Activated CD4-positive, alpha-beta T cell treated with anti-CD3 and anti-CD28 coated beads for 48 hours (primary cell): Measurements from ENCODE around the gene ZNF384.

Experiments used
- DNase-seq: peaks from one replicate; pipeline ENCODE4 v3.0.0-alpha.2; 2020

Gene ZNF384

DNA sequence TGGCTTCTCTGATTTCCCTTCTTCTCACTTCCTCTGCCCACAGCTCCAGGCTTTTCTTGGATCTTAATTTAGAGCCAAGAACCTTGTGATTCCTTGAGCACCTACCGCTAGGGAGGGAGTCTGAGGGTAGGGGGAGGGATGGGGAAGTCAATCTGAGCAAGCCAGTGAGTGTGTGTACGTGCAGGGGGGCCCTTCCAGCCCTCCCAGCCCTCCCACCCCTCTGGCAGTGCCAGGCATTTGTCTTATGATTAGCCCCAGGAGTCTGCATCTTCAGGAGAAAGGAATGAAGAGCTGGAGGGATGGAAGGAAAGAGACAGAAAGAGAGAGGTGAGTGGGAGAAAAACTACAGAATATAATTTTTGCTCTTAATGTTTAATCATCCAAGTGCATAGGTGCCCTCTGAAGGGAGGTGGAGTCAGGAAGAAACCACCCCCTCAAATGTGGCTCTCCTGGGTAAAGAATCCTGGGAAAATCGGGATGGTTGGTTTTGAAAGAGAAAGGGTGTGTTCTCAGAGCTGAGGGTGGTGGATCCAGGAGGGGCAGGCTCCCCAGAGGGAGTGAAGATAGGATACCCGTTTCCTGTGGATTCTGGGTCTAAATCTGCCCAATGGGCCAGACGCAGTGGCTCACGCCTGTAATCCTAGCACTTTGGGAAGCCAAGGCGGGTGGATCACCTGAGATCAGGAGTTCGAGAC is 9.3 kb upstream of the ZNF384 start:
- DNase-seq, result no peak

GRCh38 chr12:6697584-6698351 is 8.6 kb upstream of the ZNF384 start:
- peak; percentile 27 for DNase-seq

DNA sequence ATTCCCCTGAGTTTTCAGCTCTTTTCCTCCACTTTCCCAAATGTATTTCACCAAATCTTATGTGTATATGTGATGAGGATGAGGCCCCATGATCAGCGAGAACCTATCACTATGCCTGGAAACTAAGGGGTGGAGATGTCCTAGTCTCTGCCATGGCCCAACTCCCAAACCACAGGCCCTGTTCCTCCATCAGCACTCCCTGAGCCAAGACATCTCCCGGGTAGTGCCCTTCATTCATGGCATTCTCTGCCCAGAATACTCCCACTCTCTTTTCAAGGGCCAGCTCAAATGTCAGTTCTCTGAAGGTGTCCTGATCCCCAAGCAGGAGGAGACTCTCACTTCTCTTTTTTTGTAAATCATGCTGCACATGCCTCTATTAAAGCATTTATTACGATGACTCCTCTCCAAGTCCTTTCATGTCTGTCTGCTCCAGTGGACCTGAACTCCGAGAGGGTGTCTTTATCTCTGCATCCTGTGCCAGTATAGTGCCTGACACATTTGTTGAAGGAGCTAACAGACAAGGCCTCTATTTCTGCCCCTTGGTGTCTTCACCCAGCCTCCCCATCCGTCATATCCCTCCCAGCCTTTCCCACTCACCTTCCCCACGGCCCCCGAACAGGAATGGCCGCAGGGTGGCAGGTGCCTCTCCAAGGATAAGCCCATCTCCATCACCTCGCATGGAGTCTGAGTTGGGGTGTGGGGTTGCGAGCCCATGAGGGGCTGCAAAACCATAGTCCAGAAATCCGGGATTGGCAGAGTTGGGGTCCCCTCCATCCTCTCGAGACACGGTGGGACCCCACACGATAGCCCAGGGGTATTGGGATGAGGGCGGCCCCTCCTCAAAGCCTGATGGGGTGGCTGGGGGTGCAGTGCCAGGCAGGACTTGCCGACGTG is 7.8 kb upstream of the ZNF384 start:
- DNase-seq, result no peak

GRCh38 chr12:6695313-6696045 is 6.3 kb upstream of the ZNF384 start:
- no peak for DNase-seq

- DNase-seq, result no peak
These were observed 5.5 kb upstream of the ZNF384 start for GRCh38 chr12:6694701-6695100.

DNA sequence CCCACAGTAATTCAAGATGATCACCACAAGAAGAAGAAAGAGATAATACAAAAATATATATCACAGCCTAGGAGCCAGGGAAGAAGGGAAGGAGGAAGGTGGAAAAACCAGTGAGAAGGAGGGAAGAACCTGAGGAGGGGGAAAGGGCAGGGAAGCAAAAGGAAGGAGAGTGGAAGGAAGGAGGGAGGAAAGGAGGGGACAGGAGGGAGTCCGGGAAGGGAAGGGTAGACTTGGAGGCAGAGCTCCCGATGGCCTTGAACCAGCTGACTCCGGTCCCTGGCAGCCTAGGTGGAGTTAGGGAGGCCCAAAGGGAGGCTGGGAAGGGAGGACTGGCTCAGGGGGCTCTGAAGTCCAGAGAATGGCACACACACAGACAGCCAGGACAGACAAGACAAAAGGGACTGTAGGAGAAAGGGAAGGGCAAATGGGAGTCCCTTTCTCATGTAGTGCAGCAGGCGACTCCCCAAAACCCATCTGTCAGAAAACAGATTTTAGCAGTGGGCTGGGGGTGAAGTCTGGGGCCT is 4.7 kb upstream of the ZNF384 start:
- no peak for DNase-seq

GRCh38 chr12:6692888-6693287 is 3.7 kb upstream of the ZNF384 start:
- DNase-seq, result no peak

GRCh38 chr12:6691473-6691872 is 2.3 kb upstream of the ZNF384 start:
- no peak for DNase-seq

GRCh38 chr12:6688543-6688998 is 604 bp downstream of the ZNF384 start:
- peak; percentile 53 for DNase-seq

DNA sequence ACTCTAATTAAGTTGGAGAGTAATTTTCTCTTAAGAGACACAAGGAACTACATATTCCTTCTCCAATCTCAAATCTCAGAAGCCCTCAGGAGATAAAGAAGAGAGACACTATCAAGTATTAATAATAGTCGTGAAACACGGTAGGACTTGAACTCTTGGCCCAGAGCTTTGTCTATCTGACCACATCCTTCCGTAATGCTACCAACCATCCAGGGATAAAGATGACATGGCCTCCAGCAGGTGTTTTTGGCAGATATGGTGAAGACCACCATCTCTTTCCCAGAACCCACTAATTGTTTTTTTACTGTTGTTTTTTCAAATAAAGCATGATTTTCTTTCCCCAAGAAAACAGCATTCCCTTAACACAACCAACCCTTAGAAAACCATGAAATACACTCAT is 3.4 kb downstream of the ZNF384 start:
- DNase-seq, result no peak

DNA sequence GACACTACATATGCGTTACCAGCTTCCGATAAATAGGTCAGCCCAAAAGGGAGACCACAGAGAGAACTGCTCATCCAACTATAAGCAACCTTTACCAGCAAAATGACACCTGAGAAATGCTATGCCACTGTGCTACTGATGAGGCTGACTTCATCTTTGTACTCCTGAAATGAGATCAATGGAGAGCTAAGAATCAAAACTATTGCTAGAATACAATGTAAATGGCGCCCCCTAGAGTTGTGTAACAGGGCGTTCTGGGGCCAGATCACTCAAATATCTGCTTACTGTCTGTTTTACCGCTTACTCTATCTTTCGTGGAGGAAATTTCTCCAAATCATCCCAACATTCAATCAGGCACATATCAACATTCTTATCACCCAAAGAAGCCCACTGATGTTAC is 4.6 kb downstream of the ZNF384 start:
- DNase-seq, result peak; percentile 67

- DNase-seq, result no peak
These were observed 12.2 kb downstream of the ZNF384 start for GRCh38 chr12:6676962-6677361.

DNA sequence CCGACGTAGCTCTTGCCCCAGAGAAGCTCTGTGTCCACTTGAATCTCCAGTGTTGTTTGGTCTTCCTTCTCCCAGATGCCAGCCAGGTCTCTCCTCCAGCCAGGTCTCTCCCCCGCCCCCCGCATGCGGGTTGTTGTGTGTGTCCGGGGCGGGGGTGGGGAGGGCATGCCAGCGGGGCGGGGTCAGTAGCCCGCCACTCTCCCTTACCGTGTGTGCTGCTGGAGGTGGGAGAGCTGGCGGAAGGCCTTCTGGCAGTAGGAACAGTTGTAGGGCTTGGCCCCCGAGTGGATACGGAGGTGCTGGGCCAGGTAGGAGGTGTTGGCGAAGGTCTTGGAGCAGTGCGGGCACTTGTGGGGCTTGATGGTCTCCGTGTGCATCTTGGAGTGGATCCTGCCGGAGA is 17.0 kb downstream of the ZNF384 start:
- no peak for DNase-seq

- no peak for DNase-seq
These were observed 21.5 kb downstream of the ZNF384 start for GRCh38 chr12:6667559-6668210.

DNA sequence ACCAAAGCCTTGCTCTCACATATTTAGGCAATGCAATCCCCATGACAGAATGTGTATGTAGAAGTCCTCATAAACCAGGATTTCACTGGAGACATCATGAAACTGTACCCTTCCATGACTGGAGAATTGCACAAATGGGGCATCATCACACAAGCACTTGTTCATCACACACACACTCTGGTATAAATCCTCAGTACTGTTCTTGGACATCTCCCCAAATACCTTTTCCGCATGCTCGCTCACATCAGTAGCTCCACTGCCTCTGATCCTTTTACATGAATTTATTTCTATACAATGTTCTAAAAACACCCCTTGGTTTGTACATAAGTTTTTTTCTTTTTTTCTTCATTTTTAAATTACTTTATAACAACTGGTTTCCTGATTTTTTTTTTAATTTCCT is 23.0 kb downstream of the ZNF384 start:
- no peak for DNase-seq

- no peak for DNase-seq
These were observed 24.3 kb downstream of the ZNF384 start for GRCh38 chr12:6664902-6665301.

- DNase-seq, result peak; percentile 96
These were observed 26.1 kb downstream of the ZNF384 start, which contains the start of gene ING4 for GRCh38 chr12:6662906-6663742. TSS of gene ING4 (minus strand) at chr12:6663119. CDS start at chr12:6663101, 18 bp downstream.

DNA sequence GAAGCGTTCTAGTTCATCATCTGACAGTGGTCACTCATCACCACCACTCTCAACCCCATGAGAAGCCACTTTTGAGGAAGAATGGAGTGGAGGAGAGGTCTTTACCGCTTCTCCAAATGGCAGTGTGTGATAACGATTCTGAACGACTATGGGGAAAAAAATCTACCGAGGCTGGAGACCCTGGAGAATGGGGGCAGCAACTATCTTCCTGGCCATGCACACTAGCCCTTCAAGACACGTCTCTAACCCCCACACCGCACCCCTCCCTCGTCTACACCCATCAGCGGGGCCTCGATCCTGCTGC is 26.6 kb downstream of the ZNF384 start:
- no peak for DNase-seq

- no peak for DNase-seq
These were observed 35.2 kb downstream of the ZNF384 start for GRCh38 chr12:6653987-6654386.

GRCh38 chr12:6653342-6653741 is 35.8 kb downstream of the ZNF384 start:
- DNase-seq, result no peak

DNA sequence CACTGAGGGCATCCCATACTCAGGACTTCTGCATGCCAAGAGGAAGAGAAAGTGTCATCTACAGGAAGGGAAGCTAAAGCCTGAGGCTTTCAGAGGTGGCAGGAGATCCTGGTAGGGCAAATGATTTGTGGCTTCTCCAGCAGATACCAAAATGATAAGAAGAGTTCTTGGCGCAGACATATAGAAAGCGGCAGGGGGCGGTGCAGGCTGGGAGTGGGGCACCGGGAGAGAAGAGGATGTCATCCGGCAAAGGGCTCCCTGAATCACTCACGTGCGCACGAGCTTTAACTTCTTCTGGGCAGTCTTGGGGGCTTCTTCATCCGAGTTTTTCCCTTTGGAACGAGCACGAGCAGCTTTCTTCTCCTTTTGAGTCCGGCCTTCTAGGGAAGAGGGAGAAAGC is 36.8 kb downstream of the ZNF384 start:
- no peak for DNase-seq
